Liver (tissue), 9 donors: ENCODE results near the gene CTNS. TPM values are rescaled to one million over a fixed set of nuclear protein-coding genes. Genes with fewer than 3 reads are reported as not detected.

Experiments
- DNase-seq: peaks from one replicate; pipeline ENCODE4 v3.0.0-alpha.2; 2017; ENCODE audit warnings: low spot score
- H3K27ac ChIP-seq, 2 donors: one replicate each; pipeline ENCODE4 v1.7.0; 2013; ENCODE audit warnings: inconsistent platforms in 2 of 2, low read length in 2 of 2, control low read depth in 1 of 2, low read depth in 1 of 2, mild to moderate bottlenecking in 1 of 2
- H3K27me3 ChIP-seq, 4 donors: one replicate each; pipeline versions ENCODE4 v1.6.1 to v1.7.0; 2013; ENCODE audit warnings: low read length in 3 of 4, inconsistent platforms in 1 of 4, mild to moderate bottlenecking in 1 of 4, moderate library complexity in 1 of 4; ENCODE audit not compliant: control insufficient read depth in 4 of 4, insufficient read depth in 4 of 4
- H3K36me3 ChIP-seq, 4 donors: one replicate each; pipeline versions ENCODE4 v1.6.1 to v1.7.0; 2013; ENCODE audit warnings: low read length in 3 of 4, mild to moderate bottlenecking in 3 of 4, low read depth in 1 of 4, moderate library complexity in 1 of 4; ENCODE audit not compliant: control insufficient read depth in 4 of 4, insufficient read depth in 3 of 4
- H3K4me1 ChIP-seq, 4 donors: one replicate each; pipeline versions ENCODE4 v1.6.1 to v1.7.0; 2013; ENCODE audit warnings: low read length in 3 of 4, mild to moderate bottlenecking in 3 of 4, moderate library complexity in 1 of 4; ENCODE audit not compliant: control insufficient read depth in 4 of 4, insufficient read depth in 4 of 4
- H3K4me3 ChIP-seq, 3 donors: one replicate each; pipeline versions ENCODE4 v1.6.1 to v1.7.0; 2013; ENCODE audit warnings: low read length in 3 of 3, control low read depth in 1 of 3, low read depth in 1 of 3, mild to moderate bottlenecking in 1 of 3
- H3K9ac ChIP-seq, 2 donors: one replicate each; pipeline ENCODE4 v1.7.0; 2013; ENCODE audit warnings: low read length in 2 of 2, mild to moderate bottlenecking in 2 of 2, moderate library complexity in 2 of 2, control low read depth in 1 of 2, low read depth in 1 of 2
- H3K9me3 ChIP-seq, 4 donors: one replicate each; pipeline versions ENCODE4 v1.6.1 to v1.7.0; 2013; ENCODE audit warnings: low read length in 3 of 4; ENCODE audit not compliant: control insufficient read depth in 4 of 4
- CTCF ChIP-seq: fragments of 150-350 bp; IDR thresholded peaks from 2 replicates; pipeline ENCODE4 v1.5.1; 2017; ENCODE audit warnings: improper control_type of control experiment, low read depth, low read length; ENCODE audit not compliant: missing input control
- FOXA1 ChIP-seq: IDR thresholded peaks from 2 replicates; pipeline ENCODE4 v1.6.1; 2016; ENCODE audit warnings: antibody characterized with exemption
- GABPA ChIP-seq, 2 donors: IDR thresholded peaks in 1 of 2; conservative IDR thresholded peaks in 1 of 2; 2 replicates each; pipeline ENCODE4 v1.6.1; 2016; ENCODE audit warnings: antibody characterized with exemption in 2 of 2, mild to moderate bottlenecking in 1 of 2, moderate library complexity in 1 of 2
- NR2F2 ChIP-seq: IDR thresholded peaks from 2 replicates; pipeline ENCODE4 v1.6.1; 2016; ENCODE audit warnings: antibody characterized with exemption
- RAD21 ChIP-seq, 2 donors: IDR thresholded peaks; 2 replicates each; pipeline ENCODE4 v1.6.1; 2016; ENCODE audit warnings: antibody characterized with exemption in 2 of 2, mild to moderate bottlenecking in 2 of 2
- REST ChIP-seq: IDR thresholded peaks from 2 replicates; pipeline ENCODE4 v1.6.1; 2016; ENCODE audit warnings: antibody characterized with exemption, mild to moderate bottlenecking
- RXRA ChIP-seq, 2 donors: IDR thresholded peaks; 2 replicates each; pipeline ENCODE4 v1.6.1; 2017 to 2018; ENCODE audit warnings: antibody characterized with exemption in 2 of 2, mild to moderate bottlenecking in 1 of 2
- TAF1 ChIP-seq: conservative IDR thresholded peaks from 2 replicates; pipeline ENCODE4 v1.6.1; 2016; ENCODE audit warnings: antibody characterized with exemption, mild to moderate bottlenecking
- YY1 ChIP-seq: IDR thresholded peaks from 2 replicates; pipeline ENCODE4 v1.6.1; 2016; ENCODE audit warnings: antibody characterized with exemption, mild to moderate bottlenecking
- WGBS: extraction: QIAGEN DNeasy Blood & Tissue Kit; methylation state at CpG from one replicate; pipeline ENCODE4 v1.1.7; 2013; 5-methylcytosine and 5-hydroxymethylcytosine counted together
- polyA plus RNA-seq, 2 donors: library from polyadenylated mRNA; stranded (reverse) in 1 of 2; unstranded in 1 of 2; fragments of 200-250 nt in 1 of 2; fragments of >200 nt in 1 of 2; fragmentation: Nextera tagmentation in 1 of 2; extraction: Ambion mirVana in 1 of 2; gene quantifications; one replicate each; pipeline versions ENCODE4 v1.2.1 to v1.2.3, GENCODE V29; 2013 to 2015
- total RNA-seq, 2 donors: library from RNA; depleted of rRNA; stranded (reverse); fragments of >200 nt; gene quantifications; one replicate each; pipeline ENCODE4 v1.2.3, GENCODE V29; 2014
- TF ChIP-seq, protein P1 (sequence below): IDR thresholded peaks from 2 replicates; pipeline ENCODE4 v1.6.1; 2016; ENCODE audit warnings: antibody characterized with exemption
- TF ChIP-seq, protein P2 (sequence below): IDR thresholded peaks from 2 replicates; pipeline ENCODE4 v1.6.1; 2016; ENCODE audit warnings: antibody characterized with exemption
- donor health status: healthy.
- donor health status: healthy.
- donor health status: healthy.
- donor health status: healthy.
- donor health status: healthy.

CTNS gene
- total and polyA plus RNA-seq, 4 donors, result 6.6 to 15.3 (median 9.6) TPM

DNA sequence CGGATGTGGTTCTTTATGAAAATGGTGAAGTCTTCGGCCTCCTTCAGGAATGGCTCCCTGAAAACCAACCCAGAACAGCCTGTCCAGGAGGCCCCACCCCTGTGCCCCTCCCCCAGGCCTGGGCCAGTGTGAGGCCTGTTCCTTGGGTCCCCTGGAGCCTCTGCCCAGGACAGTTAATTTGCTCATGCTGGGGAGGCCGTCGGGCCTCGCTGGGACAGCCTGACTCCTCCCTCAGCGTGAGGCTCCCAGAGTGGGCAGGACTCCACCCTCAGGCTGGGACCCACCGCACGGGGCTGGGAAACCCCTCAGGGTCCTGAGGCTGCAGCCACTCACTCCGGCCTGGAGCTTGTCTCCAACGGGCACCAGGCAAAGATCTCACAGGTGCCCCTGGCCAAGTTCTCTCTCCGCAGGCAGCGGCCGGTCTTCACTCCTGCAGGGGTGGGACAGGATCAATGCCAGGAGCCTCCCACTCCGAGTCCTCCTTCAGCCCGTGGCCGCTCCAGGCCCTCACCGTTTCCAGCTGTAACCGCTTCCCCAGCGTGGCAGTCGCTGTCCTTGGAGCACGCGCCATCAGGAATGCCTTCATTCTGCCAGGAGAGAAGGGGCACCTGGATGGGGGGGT is 53.6 kb downstream of the CTNS start:
- Histone ChIP-seq H3K27me3 (no peaks in the 10 kb centered on the region), H3K9ac (no peak overlapping the region)
- TF ChIP-seq, protein P1, sequence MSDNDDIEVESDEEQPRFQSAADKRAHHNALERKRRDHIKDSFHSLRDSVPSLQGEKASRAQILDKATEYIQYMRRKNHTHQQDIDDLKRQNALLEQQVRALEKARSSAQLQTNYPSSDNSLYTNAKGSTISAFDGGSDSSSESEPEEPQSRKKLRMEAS, result no peak
- TF ChIP-seq FOXA1, result no peak
- TF ChIP-seq, protein P2, sequence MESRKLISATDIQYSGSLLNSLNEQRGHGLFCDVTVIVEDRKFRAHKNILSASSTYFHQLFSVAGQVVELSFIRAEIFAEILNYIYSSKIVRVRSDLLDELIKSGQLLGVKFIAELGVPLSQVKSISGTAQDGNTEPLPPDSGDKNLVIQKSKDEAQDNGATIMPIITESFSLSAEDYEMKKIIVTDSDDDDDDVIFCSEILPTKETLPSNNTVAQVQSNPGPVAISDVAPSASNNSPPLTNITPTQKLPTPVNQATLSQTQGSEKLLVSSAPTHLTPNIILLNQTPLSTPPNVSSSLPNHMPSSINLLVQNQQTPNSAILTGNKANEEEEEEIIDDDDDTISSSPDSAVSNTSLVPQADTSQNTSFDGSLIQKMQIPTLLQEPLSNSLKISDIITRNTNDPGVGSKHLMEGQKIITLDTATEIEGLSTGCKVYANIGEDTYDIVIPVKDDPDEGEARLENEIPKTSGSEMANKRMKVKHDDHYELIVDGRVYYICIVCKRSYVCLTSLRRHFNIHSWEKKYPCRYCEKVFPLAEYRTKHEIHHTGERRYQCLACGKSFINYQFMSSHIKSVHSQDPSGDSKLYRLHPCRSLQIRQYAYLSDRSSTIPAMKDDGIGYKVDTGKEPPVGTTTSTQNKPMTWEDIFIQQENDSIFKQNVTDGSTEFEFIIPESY, result no peak

DNA sequence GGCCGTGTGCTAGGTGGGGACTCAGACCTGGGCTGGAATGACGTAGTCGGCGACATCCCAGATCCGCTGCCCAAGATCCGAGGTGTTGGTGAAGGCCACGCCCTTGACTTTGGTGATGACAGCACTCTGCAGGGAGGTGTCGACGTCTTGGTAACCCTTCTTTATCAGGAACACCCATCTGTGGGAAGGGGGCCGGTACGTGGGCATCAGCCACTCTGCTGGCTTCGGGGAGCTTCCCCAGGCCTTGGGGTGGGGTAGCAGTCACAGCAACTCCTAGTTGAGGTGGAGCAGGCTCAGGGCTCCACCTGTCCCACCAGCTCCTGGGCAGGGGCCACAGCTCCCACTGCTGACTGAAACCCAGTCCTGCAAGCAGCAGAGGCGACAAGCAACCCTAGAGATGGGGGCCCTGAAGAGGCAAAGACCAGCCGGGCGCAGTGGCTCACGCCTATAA is 55.1 kb downstream of the CTNS start:
- TF ChIP-seq GABPA (IDR thresholded peaks at IDR 0.05 in 1 of 2, conservative IDR thresholded peaks at IDR 0.05 in 1 of 2), result no peak
- TF ChIP-seq RAD21 (IDR thresholded peaks at IDR 0.05), result no peak
- TF ChIP-seq NR2F2, result no peak
- no peak for TF ChIP-seq FOXA1
- TF ChIP-seq CTCF, result no peak
- TF ChIP-seq RXRA (IDR thresholded peaks at IDR 0.05), result no peak
- TF ChIP-seq YY1, result no peak
- TF ChIP-seq, protein P1, result no peak
- no peak for TF ChIP-seq TAF1
- TF ChIP-seq, protein P2, result no peak
- no peak for TF ChIP-seq REST
- DNase-seq, result no peak
- H3K9ac ChIP-seq, result no peak overlapping the region
- H3K36me3 ChIP-seq, result no peaks in the 10 kb centered on the region
- no peaks in the 10 kb centered on the region for H3K9me3 ChIP-seq
- no peak overlapping the region for H3K4me3 ChIP-seq
- peaks cover 4 to 10% (median 9%) of the 10 kb centered on the region in 4 donors for H3K4me1 ChIP-seq
- no peak overlapping the region for H3K27ac ChIP-seq
- WGBS, result 79% methylated on average over 16 of the region's 16 CpGs
- H3K27me3 ChIP-seq, result no peaks in the 10 kb centered on the region

More for the DNA sequence above, 53.6 kb downstream of the CTNS start:
- Histone ChIP-seq H3K4me3 (no peak overlapping the region), H3K36me3 (no peaks in the 10 kb centered on the region), H3K4me1 (peaks cover 0 to under 1% (median under 1%) of the 10 kb centered on the region in 4 donors), H3K9me3 (no peaks in the 10 kb centered on the region), H3K27ac (no peak overlapping the region)
- 87% methylated on average over 22 of the region's 22 CpGs for WGBS
- DNase-seq, result no peak
